Heart left ventricle (tissue), 16 donors: ENCODE results near the gene SRGAP2B. TPM values are rescaled to one million over a fixed set of nuclear protein-coding genes. Genes with fewer than 3 reads are reported as not detected.
"Not testable (repeated sequence)": the region's sequence is repeated elsewhere in the genome, so short reads cannot be mapped to it uniquely, and the experiment has no call there.

ENCODE experiments used
- ATAC-seq, 4 donors: fragments of 200-7000 bp; cut with Tn5 transposase; one replicate each; pipeline ENCODE4 v1.9.1; 2020 to 2022; ENCODE audit warnings: moderate library complexity in 4 of 4, mild to moderate bottlenecking in 3 of 4, moderate number of reproducible peaks in 1 of 4
- DNase-seq, 5 donors: peaks; one replicate each; pipeline ENCODE4 v3.0.0-alpha.2; 2020
- H3K27ac ChIP-seq, 12 donors: fragments of 200-600 bp; sonication (generic) in 4 of 12; one replicate each; pipeline versions ENCODE4 v1.5.0 to v1.8.0; 2016 to 2022; ENCODE audit warnings: mild to moderate bottlenecking in 2 of 12
- H3K27me3 ChIP-seq, 9 donors: fragments of 200-600 bp; sonication (generic) in 2 of 9; one replicate each; pipeline versions ENCODE4 v1.5.1 to v1.8.0; 2016 to 2022; ENCODE audit warnings: mild to moderate bottlenecking in 3 of 9
- H3K36me3 ChIP-seq, 9 donors: fragments of 200-600 bp; sonication (generic) in 2 of 9; one replicate each; pipeline versions ENCODE4 v1.5.0 to v1.8.0; 2018 to 2022; ENCODE audit warnings: mild to moderate bottlenecking in 2 of 9
- H3K4me1 ChIP-seq, 12 donors: fragments of 200-600 bp; sonication (generic) in 4 of 12; one replicate each; pipeline versions ENCODE4 v1.5.0 to v1.8.0; 2016 to 2022; ENCODE audit warnings: mild to moderate bottlenecking in 3 of 12
- H3K4me3 ChIP-seq, 12 donors: fragments of 200-600 bp; sonication (generic) in 4 of 12; one replicate each; pipeline versions ENCODE4 v1.5.0 to v1.8.0; 2017 to 2022; ENCODE audit warnings: mild to moderate bottlenecking in 9 of 12, moderate library complexity in 4 of 12
- H3K9me3 ChIP-seq, 12 donors: fragments of 200-600 bp; sonication (generic) in 4 of 12; one replicate each; pipeline versions ENCODE4 v1.5.0 to v1.8.0; 2016 to 2022; ENCODE audit warnings: mild to moderate bottlenecking in 1 of 12
- WGBS, 4 donors: extraction: QIAGEN DNeasy Blood & Tissue Kit in 2 of 4; methylation state at CpG; one replicate each; pipeline versions ENCODE4 v1.1.5 to v1.1.7; 2013 to 2018; 5-methylcytosine and 5-hydroxymethylcytosine counted together
- intact Hi-C, 10 donors: fragments of 100-400 bp; cut with DNase I; formaldehyde crosslinking; loops; one replicate each; pipeline versions ENCODE4 v1.11.1 to v1.14.2; 2022
- polyA plus RNA-seq, 2 donors: library from polyadenylated mRNA; stranded (reverse); fragments of 200-250 nt; gene quantifications; one replicate each; pipeline ENCODE4 v1.2.3, GENCODE V29; 2013
- total RNA-seq, 9 donors: library from RNA; depleted of rRNA in 2 of 9; stranded (reverse); fragments of >200 nt in 2 of 9; fragmentation: NEBNext Ultra II Directional in 3 of 9; extraction: Animal tissue kit (Norgen Biotek cat#: 25700) in 3 of 9; gene quantifications; one replicate each; pipeline versions ENCODE4 v1.1.0 to v1.2.4, GENCODE V29; 2016 to 2023
- donor health status: ischemic (EF 13 %, LVEDD 7.1; RV severe dilation, severe dysfunction).
- donor health status: healthy with polysubstance abuse.
- donor health status: DM: no; HTN: yes; CAD: no.
- donor health status: DM: no; HTN: no; CAD: no.
- donor health status: ischemic (EF 25% LVEDD 6.9; RV normal size, moderate dysfunction).
- donor health status: ischemic (EF 25% LVEDD 5.7; RV mildly dilated, moderate dysfunction).
- donor health status: healthy.
- donor health status: DM: yes; HTN: yes; CAD: no.
- donor health status: ischemic (EF 35%, LVEDD 5.7; RV mildly dilated, moderate dysfunction).
- donor health status: nonischemic (EF 11% LVEDD 7.7; RV severe dilation, severe dysfunction).
- donor health status: DM: yes; HTN: yes; CAD: no.
- donor health status: PGD.
- donor health status: ischemic (EF 29% LVEDD 5.4; RV normal size, mild dysfunction).
- donor health status: nonischemic (EF 23%, LVEDD 6.1; RV moderate dilation, normal function).

The SRGAP2B gene
- total and polyA plus RNA-seq, 11 donors = 3.0 to 26.8 (median 9.9) TPM

GRCh38 chr1:145082483-145083255, 12.5 kb downstream of the SRGAP2B start:
- H3K4me3 ChIP-seq, H3K27me3 ChIP-seq, H3K27ac ChIP-seq, ATAC-seq, H3K9me3 ChIP-seq, DNase-seq, H3K4me1 ChIP-seq, H3K36me3 ChIP-seq, intact Hi-C loops: not testable (repeated sequence)
- WGBS, 4 donors = 94 to 100% (median 95%) methylated on average over 3 of the region's 7 CpGs

GRCh38 chr1:145080193-145080592, 14.9 kb downstream of the SRGAP2B start:
- H3K27me3 ChIP-seq, DNase-seq, intact Hi-C loops, H3K9me3 ChIP-seq, H3K4me3 ChIP-seq, H3K36me3 ChIP-seq, H3K27ac ChIP-seq, H3K4me1 ChIP-seq, ATAC-seq: not testable (repeated sequence)
- 49 to 75% (median 70%) methylated on average over 2 of the region's 3 CpGs for WGBS, 4 donors

- DNase-seq, H3K27me3 ChIP-seq, H3K27ac ChIP-seq, intact Hi-C loops, H3K4me1 ChIP-seq, H3K4me3 ChIP-seq, H3K36me3 ChIP-seq, H3K9me3 ChIP-seq: not testable (repeated sequence)
- ATAC-seq = peak in 2 of 4 donors; percentile 47 to 55
- WGBS, 4 donors = 55 to 74% (median 63%) methylated on average over 2 of the region's 2 CpGs
These were observed 15.4 kb downstream of the SRGAP2B start for GRCh38 chr1:145079737-145080136.

GRCh38 chr1:145078787-145079370, 16.2 kb downstream of the SRGAP2B start:
- ATAC-seq, H3K27ac ChIP-seq, H3K9me3 ChIP-seq, intact Hi-C loops, H3K4me3 ChIP-seq, H3K27me3 ChIP-seq, H3K4me1 ChIP-seq, H3K36me3 ChIP-seq, DNase-seq: not testable (repeated sequence)
- whole genome bisulfite sequencing, 4 donors = no CpG with 5 or more reads among the region's 5 CpGs

GRCh38 chr1:145077872-145078786, 17.0 kb downstream of the SRGAP2B start:
- H3K9me3 ChIP-seq, H3K27me3 ChIP-seq, H3K27ac ChIP-seq, DNase-seq, H3K4me3 ChIP-seq, intact Hi-C loops, H3K36me3 ChIP-seq, H3K4me1 ChIP-seq: not testable (repeated sequence)
- WGBS, 4 donors = no CpG with 5 or more reads among the region's 11 CpGs
- peak; percentile 47 to 86 (median 58) for ATAC-seq

- WGBS, 4 donors = no CpG with 5 or more reads among the region's 3 CpGs
- H3K36me3 ChIP-seq, H3K27ac ChIP-seq, H3K4me3 ChIP-seq, intact Hi-C loops, DNase-seq, H3K4me1 ChIP-seq, H3K9me3 ChIP-seq, H3K27me3 ChIP-seq, ATAC-seq: not testable (repeated sequence)
These were observed 18.3 kb downstream of the SRGAP2B start for GRCh38 chr1:145076877-145077276.

- H3K4me1 ChIP-seq, H3K27me3 ChIP-seq, DNase-seq, H3K9me3 ChIP-seq, H3K4me3 ChIP-seq, H3K36me3 ChIP-seq, H3K27ac ChIP-seq, intact Hi-C loops, ATAC-seq: not testable (repeated sequence)
- WGBS, 4 donors = 66 to 83% (median 75%) methylated on average over 1 to 3 of the region's 6 CpGs; no CpG with 5 or more reads in 1 of the 4 donors
These were observed 21.0 kb downstream of the SRGAP2B start for GRCh38 chr1:145074021-145074559.

GRCh38 chr1:145071569-145071968, 23.6 kb downstream of the SRGAP2B start:
- H3K4me3 ChIP-seq, H3K4me1 ChIP-seq, H3K27ac ChIP-seq, H3K9me3 ChIP-seq, DNase-seq, H3K36me3 ChIP-seq, H3K27me3 ChIP-seq, intact Hi-C loops, ATAC-seq: not testable (repeated sequence)
- WGBS, 4 donors = no CpG with 5 or more reads among the region's 6 CpGs

GRCh38 chr1:145066486-145066885, 28.6 kb downstream of the SRGAP2B start:
- peak in 2 of 4 donors; percentile 57 to 75 for ATAC-seq
- H3K27ac ChIP-seq, intact Hi-C loops, H3K36me3 ChIP-seq, H3K4me1 ChIP-seq, H3K9me3 ChIP-seq, DNase-seq, H3K27me3 ChIP-seq, H3K4me3 ChIP-seq: not testable (repeated sequence)
- no CpG with 5 or more reads among the region's 10 CpGs for WGBS, 4 donors

- H3K36me3 ChIP-seq, H3K27ac ChIP-seq, H3K27me3 ChIP-seq, DNase-seq, H3K9me3 ChIP-seq, intact Hi-C loops, H3K4me1 ChIP-seq, H3K4me3 ChIP-seq: not testable (repeated sequence)
- WGBS, 4 donors = 9 to 20% methylated on average over 2 of the region's 5 CpGs; no CpG with 5 or more reads in 2 of the 4 donors
- peak; percentile 30 to 87 (median 84) for ATAC-seq
These were observed 29.8 kb downstream of the SRGAP2B start for GRCh38 chr1:145065194-145065826.
